Measurements from ENCODE around the gene TTC7B. TPM values are rescaled to one million over a fixed set of nuclear protein-coding genes. Genes with fewer than 3 reads are reported as not detected.

Gene TTC7B
- polyA plus RNA-seq, 1 donor (not counting 4 experiments of a cell fraction or from before 2014, with no cell fraction given): 21.4 TPM

DNA sequence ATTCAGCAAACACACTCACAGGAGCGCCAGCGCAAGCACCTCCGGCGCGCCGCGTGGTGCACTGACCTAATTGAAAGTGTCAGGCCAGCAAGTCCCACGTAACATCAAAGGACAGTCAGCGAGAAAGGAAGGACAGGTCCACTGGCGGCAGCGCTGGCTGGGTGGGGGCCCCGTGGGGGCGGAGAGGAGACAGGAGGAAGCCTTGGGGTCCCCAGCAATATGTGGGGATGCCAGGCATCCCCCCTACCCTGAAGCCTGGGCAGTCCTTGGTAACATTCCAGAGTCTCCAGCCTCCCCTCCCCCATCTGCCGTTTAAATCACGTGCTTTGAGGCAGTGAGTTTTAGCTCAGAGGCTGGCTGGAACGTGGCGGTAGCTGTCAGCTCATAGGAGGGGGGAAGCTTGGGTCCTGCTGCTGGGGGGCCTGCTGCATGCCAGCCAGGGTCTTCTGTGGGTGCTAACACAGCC is 260.2 kb downstream of the TTC7B start:
- Histone ChIP-seq H3K9me1 (ENCODE audit: control insufficient read depth, extremely low read depth, insufficient read depth, low read length) (no peaks in the 10 kb centered on the region), H3K9me3 (ENCODE audit: control insufficient read depth, low read depth, low read length) (no peaks in the 10 kb centered on the region), H3K4me1 (ENCODE audit: control insufficient read depth, extremely low read depth, insufficient read depth, low read length) (peaks cover 3% of the 10 kb centered on the region), H4K20me1 (ENCODE audit: control insufficient read depth, extremely low read depth, insufficient read depth, low read length) (no peaks in the 10 kb centered on the region), H2AFZ (ENCODE audit: control insufficient read depth, low read length) (no peak overlapping the region), H3K9ac (ENCODE audit: control insufficient read depth, extremely low read depth, insufficient read depth, low read length) (no peak overlapping the region), H3K27me3 (ENCODE audit: control insufficient read depth, extremely low read depth, insufficient read depth, low read length) (no peaks in the 10 kb centered on the region), H3K4me3 (ENCODE audit: control insufficient read depth in 2 of 3, extremely low read depth in 1 of 3, insufficient read depth in 2 of 3, low read depth in 1 of 3, low read length in 3 of 3) (no peak overlapping the region), H3K27ac (ENCODE audit: control insufficient read depth, insufficient read depth, low read length) (no peak overlapping the region), H3K79me2 (ENCODE audit: control insufficient read depth, insufficient read depth, low read length) (no peaks in the 10 kb centered on the region), H3K4me2 (ENCODE audit: control insufficient read depth, extremely low read depth, insufficient read depth, low read depth, low read length) (no peak overlapping the region), H3K36me3 (ENCODE audit: control insufficient read depth in 2 of 2, extremely low read depth in 1 of 2, insufficient read depth in 2 of 2, low read length in 2 of 2) (no peaks in the 10 kb centered on the region)
- TF ChIP-seq, protein P1, sequence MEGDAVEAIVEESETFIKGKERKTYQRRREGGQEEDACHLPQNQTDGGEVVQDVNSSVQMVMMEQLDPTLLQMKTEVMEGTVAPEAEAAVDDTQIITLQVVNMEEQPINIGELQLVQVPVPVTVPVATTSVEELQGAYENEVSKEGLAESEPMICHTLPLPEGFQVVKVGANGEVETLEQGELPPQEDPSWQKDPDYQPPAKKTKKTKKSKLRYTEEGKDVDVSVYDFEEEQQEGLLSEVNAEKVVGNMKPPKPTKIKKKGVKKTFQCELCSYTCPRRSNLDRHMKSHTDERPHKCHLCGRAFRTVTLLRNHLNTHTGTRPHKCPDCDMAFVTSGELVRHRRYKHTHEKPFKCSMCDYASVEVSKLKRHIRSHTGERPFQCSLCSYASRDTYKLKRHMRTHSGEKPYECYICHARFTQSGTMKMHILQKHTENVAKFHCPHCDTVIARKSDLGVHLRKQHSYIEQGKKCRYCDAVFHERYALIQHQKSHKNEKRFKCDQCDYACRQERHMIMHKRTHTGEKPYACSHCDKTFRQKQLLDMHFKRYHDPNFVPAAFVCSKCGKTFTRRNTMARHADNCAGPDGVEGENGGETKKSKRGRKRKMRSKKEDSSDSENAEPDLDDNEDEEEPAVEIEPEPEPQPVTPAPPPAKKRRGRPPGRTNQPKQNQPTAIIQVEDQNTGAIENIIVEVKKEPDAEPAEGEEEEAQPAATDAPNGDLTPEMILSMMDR (optimal IDR thresholded peaks at IDR 0.05 in 1 of 3, IDR thresholded peaks at IDR 0.05 in 1 of 3, conservative IDR thresholded peaks at IDR 0.05 in 1 of 3; ENCODE audit: extremely low read depth in 1 of 3, insufficient read depth in 2 of 3, low read length in 3 of 3): no peak
- no peak for TF ChIP-seq EZH2 (IDR thresholded peaks at IDR 0.05; ENCODE audit: low read length)
- FAIRE-seq: no peak
- no peak for DNase-seq (ENCODE audit: low read depth, low spot score)
- dilution Hi-C loops (cut with MboI; ENCODE audit: extremely low pct_ligation_motif_present, low sequenced_read_pairs): no loop called here

DNA sequence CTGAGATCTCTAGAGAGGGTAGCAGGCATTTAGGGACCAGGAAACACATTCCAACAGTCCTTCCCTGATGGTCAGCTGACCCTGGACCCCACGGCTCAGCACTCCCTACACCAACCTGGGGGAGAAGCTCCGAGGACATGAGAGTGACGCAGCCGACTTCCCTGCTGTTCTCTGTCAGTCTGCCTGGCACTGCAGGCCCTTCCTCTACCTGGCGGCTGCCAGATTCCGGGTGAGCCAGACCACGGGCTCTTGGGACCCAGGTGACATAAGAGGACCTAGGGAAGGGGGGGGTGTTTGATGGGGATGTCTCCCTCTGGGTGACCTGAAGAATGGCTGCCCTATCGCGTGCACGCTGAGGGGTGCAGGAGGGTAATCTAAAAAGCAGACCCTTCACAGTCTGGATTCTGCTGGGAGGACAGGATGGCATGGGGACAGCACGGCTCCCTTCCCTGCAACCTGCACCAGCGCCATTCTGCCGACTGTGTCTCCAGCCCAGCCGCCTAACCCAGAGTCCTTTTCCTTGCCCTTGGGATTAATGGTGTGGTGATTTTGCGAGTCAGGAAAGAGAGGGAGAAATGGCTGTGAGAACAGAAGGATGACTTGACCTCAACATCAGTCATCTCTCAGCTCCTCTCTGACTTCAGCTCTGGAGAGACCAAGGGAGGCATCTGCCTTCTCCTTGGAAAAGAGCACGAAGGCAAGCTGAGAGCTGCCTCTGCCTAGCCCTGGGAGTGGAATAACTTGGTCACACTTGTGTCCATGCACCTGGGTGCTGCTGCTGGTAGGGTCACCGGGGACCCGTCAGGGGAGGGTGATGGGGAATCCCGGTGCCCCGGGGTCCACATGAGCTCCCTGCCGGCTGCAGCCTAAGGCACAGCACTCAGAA is 260.9 kb downstream of the TTC7B start:
- Histone ChIP-seq H3K4me2 (ENCODE audit: control insufficient read depth, extremely low read depth, insufficient read depth, low read depth, low read length) (no peak overlapping the region), H4K20me1 (ENCODE audit: control insufficient read depth, extremely low read depth, insufficient read depth, low read length) (no peaks in the 10 kb centered on the region), H3K27ac (ENCODE audit: control insufficient read depth, insufficient read depth, low read length) (no peak overlapping the region), H3K36me3 (ENCODE audit: control insufficient read depth in 2 of 2, extremely low read depth in 1 of 2, insufficient read depth in 2 of 2, low read length in 2 of 2) (no peaks in the 10 kb centered on the region), H3K9ac (ENCODE audit: control insufficient read depth, extremely low read depth, insufficient read depth, low read length) (no peak overlapping the region), H3K4me1 (ENCODE audit: control insufficient read depth, extremely low read depth, insufficient read depth, low read length) (peaks cover 3% of the 10 kb centered on the region), H3K4me3 (ENCODE audit: control insufficient read depth in 2 of 3, extremely low read depth in 1 of 3, insufficient read depth in 2 of 3, low read depth in 1 of 3, low read length in 3 of 3) (no peak overlapping the region), H3K9me1 (ENCODE audit: control insufficient read depth, extremely low read depth, insufficient read depth, low read length) (no peaks in the 10 kb centered on the region), H3K9me3 (ENCODE audit: control insufficient read depth, low read depth, low read length) (no peaks in the 10 kb centered on the region), H3K27me3 (ENCODE audit: control insufficient read depth, extremely low read depth, insufficient read depth, low read length) (no peaks in the 10 kb centered on the region), H3K79me2 (ENCODE audit: control insufficient read depth, insufficient read depth, low read length) (no peaks in the 10 kb centered on the region), H2AFZ (ENCODE audit: control insufficient read depth, low read length) (no peak overlapping the region)
- no peak for FAIRE-seq
- TF ChIP-seq, protein P1 (optimal IDR thresholded peaks at IDR 0.05 in 1 of 3, IDR thresholded peaks at IDR 0.05 in 1 of 3, conservative IDR thresholded peaks at IDR 0.05 in 1 of 3; ENCODE audit: extremely low read depth in 1 of 3, insufficient read depth in 2 of 3, low read length in 3 of 3): no peak
- TF ChIP-seq EZH2 (IDR thresholded peaks at IDR 0.05; ENCODE audit: low read length): no peak
- dilution Hi-C loops (cut with MboI; ENCODE audit: extremely low pct_ligation_motif_present, low sequenced_read_pairs): no loop called here
- no peak for DNase-seq (ENCODE audit: low read depth, low spot score)

All from keratinocyte (primary cell).